Endothelial cell of umbilical vein (primary cell): Measurements from ENCODE around the gene VDR.

ENCODE experiments used
- CTCF ChIP-seq, 2 donors: IDR thresholded peaks; 1 replicate in 1 of 2; 2 replicates in 1 of 2; pipeline ENCODE4 v1.5.1; 2011; ENCODE audit warnings: low read length in 2 of 2, mild to moderate bottlenecking in 2 of 2, moderate library complexity in 2 of 2, control low read depth in 1 of 2, inconsistent platforms in 1 of 2, low read depth in 1 of 2; ENCODE audit not compliant: insufficient read depth in 1 of 2; ENCODE audit errors: extremely low read depth in 1 of 2
- EZH2 ChIP-seq: IDR thresholded peaks from 2 replicates; pipeline ENCODE4 v1.6.1; 2012; ENCODE audit warnings: borderline replicate concordance, low read depth, mild to moderate bottlenecking, moderate library complexity, low read length, inconsistent platforms; ENCODE audit not compliant: severe bottlenecking
- FOS ChIP-seq: IDR thresholded peaks from 2 replicates; pipeline ENCODE4 v1.6.1; 2011; ENCODE audit warnings: mild to moderate bottlenecking, low read length, moderate library complexity, borderline replicate concordance; ENCODE audit not compliant: insufficient read depth
- GATA2 ChIP-seq: IDR thresholded peaks from 2 replicates; pipeline ENCODE4 v1.7.0; 2011; ENCODE audit warnings: low read depth, mild to moderate bottlenecking, moderate library complexity, mixed read lengths, low read length; ENCODE audit not compliant: insufficient read length, insufficient read depth
- JUN ChIP-seq: IDR thresholded peaks from 2 replicates; pipeline ENCODE4 v1.6.1; 2011; ENCODE audit warnings: borderline replicate concordance, low read depth; ENCODE audit not compliant: insufficient read length, insufficient read depth
- MAX ChIP-seq: IDR thresholded peaks from 2 replicates; pipeline ENCODE4 v1.6.1; 2011; ENCODE audit not compliant: insufficient read depth, insufficient read length
- MYC ChIP-seq: IDR thresholded peaks from one replicate; pipeline ENCODE4 v1.6.1; 2011; ENCODE audit warnings: mild to moderate bottlenecking, low read depth, low read length
- POLR2A ChIP-seq: IDR thresholded peaks from 2 replicates; pipeline ENCODE4 v1.6.1; 2012; ENCODE audit warnings: low read depth, mild to moderate bottlenecking, control low read depth, low read length
- POLR2AphosphoS5 ChIP-seq: IDR thresholded peaks from 2 replicates; pipeline ENCODE4 v1.6.1; 2012; ENCODE audit warnings: low read depth, mild to moderate bottlenecking, control low read depth, low read length, moderate library complexity; ENCODE audit not compliant: insufficient read depth

- TF ChIP-seq CTCF (IDR thresholded peaks at IDR 0.05; ENCODE audit: extremely low read depth in 1 of 2, insufficient read depth in 1 of 2, low read depth in 1 of 2, low read length in 2 of 2) (no peak), EZH2 (no peak), JUN (no peak), POLR2AphosphoS5 (peak; percentile 7), POLR2A (no peak), MYC (no peak), MAX (no peak), FOS (no peak), GATA2 (no peak)
These were observed 86.8 kb downstream of the VDR start for GRCh38 chr12:47818007-47818376.
